ENCODE data around the gene CFAP43.

Gene CFAP43

GRCh38 chr10:104127411-104127810 is 104.8 kb downstream of the CFAP43 start:
- no peak for DNase-seq

GRCh38 chr10:104123397-104123796 is 108.8 kb downstream of the CFAP43 start:
- no peak for DNase-seq

DNA sequence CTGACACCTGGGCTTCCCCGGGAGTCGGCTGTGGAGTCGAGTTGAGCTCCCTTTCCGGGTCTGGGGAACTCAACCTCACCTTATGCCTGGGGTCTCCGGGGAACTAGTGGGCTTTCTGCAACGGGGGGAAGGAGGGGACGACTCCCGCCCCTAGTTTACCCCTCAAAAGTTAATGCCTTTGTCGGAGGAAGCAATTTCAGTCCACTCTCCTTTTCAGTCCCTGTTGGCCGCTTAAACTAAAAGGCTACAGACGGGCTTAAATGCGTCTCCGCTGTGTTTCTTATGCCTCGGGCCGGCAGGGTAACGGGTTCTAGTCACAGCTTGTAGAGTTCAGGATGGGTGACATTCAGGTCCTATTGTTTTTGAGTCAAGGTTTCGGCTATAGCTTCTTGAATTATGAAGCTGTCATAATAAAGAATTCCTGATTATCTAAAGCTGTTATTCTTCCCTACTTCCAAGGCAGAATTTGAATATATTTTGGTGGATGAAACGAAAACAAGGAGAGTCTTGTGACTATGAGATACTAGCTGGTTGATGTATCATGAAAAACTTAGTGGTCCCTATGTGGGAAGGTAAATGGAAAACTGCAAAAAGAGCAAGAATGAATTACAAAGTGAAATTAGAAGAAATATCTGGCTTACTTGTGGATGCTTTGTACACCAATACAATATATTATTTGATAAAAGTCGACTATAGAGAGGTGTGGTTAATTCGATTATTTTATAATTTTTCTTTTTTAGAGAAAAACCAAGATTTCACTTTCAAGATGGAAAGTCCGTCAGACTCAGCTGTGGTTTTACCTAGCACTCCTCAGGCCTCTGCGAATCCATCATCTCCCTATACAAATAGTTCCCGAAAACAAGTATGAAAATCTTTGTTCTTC is 109.7 kb downstream of the CFAP43 start:
- DNase-seq: peak in 1 of 2 experiments; percentile 1

GRCh38 chr10:104121485-104122224 is 110.5 kb downstream of the CFAP43 start, which contains the start of gene SFR1:
Gene SFR1 (plus strand): TSS chr10:104122171. CDS start chr10:104122184, 13 bp downstream.
- DNase-seq: peak; percentile 90 to 96

DNA sequence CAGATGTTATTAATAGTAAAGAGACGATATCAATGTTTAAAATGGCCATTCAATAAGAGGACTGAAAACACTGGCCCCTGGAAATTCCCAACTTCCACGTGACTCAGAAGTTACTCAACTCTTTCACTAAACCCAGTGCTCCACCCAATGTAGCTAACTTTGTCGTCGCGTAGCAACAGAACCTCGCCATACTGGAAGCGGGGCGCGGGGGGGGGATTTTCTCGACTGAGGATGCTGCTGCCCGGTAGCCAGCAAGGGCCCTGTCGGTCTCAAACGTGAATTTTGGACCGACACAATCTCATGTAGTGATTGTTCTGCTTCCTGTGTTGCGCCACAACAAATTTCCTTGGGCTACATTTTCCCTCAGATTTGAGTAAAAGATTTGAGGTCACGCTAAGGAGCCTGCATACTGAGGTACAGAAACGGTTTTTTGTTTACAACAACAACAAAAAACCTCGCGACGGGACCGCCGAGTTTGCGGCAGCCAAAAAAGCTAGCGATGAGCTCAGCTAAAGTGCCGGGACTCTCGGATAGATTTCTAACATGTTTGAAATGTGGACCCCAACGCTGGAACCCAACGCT is 111.2 kb downstream of the CFAP43 start:
- peak; percentile 20 to 41 for DNase-seq

GRCh38 chr10:104120512-104120902 is 111.7 kb downstream of the CFAP43 start:
- DNase-seq: no peak

DNA sequence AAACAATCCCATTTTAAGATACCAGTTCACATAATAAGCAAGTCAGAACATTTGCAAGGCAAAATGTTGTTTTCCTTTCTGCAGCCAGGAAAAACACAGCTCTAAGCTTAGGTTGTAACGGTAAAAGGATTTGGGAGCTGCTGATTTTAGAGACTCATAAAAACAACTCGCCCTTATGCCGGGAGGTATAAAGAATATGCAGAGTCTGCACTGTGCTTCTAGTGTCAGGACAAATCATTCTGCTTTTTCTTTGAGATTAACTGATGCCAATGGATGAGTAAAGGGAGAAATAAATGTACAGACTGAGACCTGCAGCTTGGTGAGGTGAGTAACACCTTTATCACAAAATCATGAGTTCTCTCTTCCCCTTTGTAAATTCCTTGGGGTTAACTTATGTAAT is 112.2 kb downstream of the CFAP43 start:
- DNase-seq: no peak

DNA sequence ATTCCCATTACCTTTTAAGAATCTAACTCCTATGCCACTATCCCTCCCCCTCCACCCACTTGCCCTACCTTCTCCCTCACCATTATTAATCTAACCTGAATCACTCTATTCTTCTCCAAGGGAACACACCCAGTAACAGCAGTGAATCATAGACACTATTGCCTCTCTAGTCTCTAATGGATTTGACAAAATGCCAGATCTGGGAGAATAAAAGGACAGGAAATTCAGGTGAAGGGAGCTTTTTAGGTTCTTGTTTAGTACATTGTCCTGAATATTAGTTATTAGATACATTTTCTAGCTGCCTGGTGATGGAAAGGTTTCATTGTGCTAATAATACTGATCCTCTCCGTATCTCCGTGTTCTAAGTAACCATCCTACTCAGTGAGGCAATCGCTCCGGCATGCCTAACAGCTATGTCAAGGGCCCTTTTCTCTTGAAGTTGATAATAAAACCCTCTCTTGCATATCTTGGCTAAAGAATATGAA is 114.3 kb downstream of the CFAP43 start:
- no peak for DNase-seq

DNA sequence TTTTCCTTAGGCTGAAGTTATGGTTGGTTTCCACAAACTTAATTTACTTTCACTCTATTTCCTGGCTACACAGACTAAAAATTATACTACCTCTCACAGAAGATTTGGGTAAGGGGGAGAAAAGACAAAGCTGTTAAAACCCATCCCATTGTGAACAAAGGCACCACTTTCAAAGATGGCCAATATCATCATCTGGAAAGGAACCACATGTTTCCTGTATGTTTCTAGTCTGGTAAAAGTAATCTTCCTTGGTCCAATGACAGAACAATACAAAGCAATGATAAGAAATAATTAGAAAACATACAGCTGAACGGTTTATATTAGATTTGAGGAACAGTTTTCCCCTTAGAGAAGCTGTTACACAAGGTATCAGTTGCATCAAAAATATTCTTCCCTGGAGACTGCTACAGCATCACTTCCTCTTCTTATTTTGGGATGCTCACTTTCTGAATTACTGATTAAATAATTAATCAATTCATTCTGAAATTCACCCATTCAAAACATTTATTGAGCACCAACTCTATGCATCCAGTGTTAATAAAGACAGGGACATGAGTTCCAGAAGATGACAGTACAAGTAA is 118.7 kb downstream of the CFAP43 start:
- no peak for DNase-seq

- DNase-seq: no peak
These were observed 122.1 kb downstream of the CFAP43 start for GRCh38 chr10:104109908-104110662.

DNA sequence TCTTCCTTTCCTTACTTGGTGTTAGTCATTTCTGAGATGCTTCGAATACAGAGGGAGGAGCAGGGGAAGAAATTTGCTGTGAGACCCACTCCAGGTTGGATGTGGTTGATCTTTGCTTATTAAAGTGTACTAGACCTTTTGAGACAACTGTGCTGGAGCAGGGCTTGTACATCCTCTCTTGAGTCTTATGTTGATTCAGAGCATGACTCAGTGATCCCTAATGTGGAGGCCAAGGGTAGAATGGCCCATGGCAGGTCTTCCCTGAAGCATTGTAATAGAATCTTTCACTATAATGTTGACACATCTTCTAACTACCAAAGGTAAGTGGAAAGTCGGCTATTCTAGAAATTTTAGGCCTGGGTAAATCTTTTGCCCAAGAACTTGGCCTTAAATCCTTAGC is 127.2 kb downstream of the CFAP43 start:
- no peak for DNase-seq

- DNase-seq: no peak
These were observed 127.7 kb downstream of the CFAP43 start for GRCh38 chr10:104104418-104104817.

GRCh38 chr10:104103956-104104355 is 128.2 kb downstream of the CFAP43 start:
- no peak for DNase-seq

DNA sequence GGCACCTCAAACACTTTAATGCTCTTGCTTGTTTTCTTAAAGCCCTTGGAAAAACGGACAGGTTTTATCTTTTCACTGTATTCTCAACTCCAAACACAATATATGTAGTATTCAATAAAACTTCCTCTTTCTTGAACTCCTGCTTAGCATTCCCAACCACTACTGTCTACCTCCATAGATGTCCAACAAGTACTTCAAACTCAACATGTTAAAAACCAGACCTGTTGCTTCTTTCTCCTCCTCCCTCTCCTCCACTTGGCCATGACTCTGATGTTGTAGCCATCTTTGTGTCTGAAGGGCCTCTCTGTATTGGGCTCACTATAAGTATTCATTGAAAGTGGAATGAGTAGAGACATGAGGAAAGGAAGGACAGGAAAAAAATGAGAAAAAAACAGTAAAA is 130.3 kb downstream of the CFAP43 start:
- no peak for DNase-seq

GRCh38 chr10:104100795-104101194 is 131.4 kb downstream of the CFAP43 start:
- no peak for DNase-seq

- no peak for DNase-seq
These were observed 132.2 kb downstream of the CFAP43 start for GRCh38 chr10:104099941-104100340.

DNA sequence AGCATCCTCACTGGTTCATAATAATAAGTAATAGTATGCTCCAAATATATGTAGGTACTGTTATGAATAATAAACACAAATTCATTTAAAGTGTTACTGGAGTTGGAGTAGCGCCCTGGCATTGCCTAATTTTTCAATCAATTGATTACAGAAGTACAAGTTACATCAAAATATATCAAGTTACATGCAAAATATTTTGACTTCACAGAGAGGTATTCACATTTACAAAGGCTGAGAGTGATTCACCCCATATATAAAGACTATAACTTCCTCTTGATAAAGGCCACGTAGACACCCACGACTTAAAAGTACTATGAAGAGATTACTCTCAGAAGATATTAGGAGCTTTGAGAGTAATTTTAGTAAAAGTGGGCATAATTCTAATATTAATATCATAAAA is 132.9 kb downstream of the CFAP43 start:
- no peak for DNase-seq

- no peak for DNase-seq
These were observed 133.7 kb downstream of the CFAP43 start for GRCh38 chr10:104098358-104098925.

GRCh38 chr10:104096692-104097091 is 135.5 kb downstream of the CFAP43 start:
- DNase-seq: no peak

DNA sequence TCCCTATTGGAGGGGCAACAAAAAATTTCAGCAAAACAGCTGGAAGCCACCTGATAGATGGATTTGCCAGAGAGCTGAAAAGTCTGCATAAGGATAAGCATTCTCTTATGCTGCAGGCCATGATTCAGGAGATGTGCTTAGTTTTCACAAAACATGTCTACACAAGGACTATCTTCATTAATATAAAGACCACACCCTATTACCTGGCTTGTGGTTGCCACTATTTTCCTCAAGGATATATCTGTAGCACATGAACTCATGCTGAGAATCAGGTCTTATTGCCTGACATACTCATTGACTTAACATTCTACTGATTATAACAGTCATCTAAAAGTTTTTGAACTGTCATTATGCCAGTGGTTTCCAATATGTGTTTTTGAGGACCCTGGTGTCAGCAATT is 139.4 kb downstream of the CFAP43 start:
- DNase-seq: no peak

GRCh38 chr10:104090611-104091010 is 141.6 kb downstream of the CFAP43 start:
- no peak for DNase-seq

DNA sequence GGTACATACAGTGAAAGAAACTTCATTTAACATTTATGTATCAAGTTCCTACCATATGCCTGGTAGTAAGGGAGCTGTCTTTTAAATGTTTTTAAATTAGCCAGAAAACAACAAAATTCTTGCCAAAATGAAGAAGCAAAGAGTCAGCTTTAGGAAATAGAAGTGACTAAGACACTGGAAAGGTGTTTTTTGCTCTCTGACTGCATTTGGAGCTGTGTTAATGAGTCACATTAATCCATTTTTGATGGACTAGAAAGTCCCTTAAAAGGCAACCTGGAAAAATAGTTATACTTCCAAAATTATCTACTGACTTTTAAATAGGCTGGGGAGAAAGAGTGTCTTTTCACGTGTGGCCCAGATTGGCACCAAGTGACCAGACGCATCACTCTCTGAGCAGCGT is 142.5 kb downstream of the CFAP43 start:
- no peak for DNase-seq
